Peyer's patch (tissue), 4 donors: ENCODE measurements around the gene RING1.

Experiments
- CTCF ChIP-seq, 6 experiments: fragments of 450-650 bp in 4 of 6; fragments of 200-600 bp in 2 of 6; sonication (generic) in 1 of 6; IDR thresholded peaks; one replicate each; pipeline ENCODE4 v1.5.1; 2017 to 2019; ENCODE audit warnings: antibody characterized with exemption in 6 of 6, mild to moderate bottlenecking in 3 of 6, moderate library complexity in 1 of 6
- POLR2A ChIP-seq, 2 donors: fragments of 450-650 bp; IDR thresholded peaks; one replicate each; pipeline ENCODE4 v1.5.1; 2017; ENCODE audit warnings: antibody characterized with exemption in 2 of 2, mild to moderate bottlenecking in 2 of 2, moderate library complexity in 2 of 2

DNA sequence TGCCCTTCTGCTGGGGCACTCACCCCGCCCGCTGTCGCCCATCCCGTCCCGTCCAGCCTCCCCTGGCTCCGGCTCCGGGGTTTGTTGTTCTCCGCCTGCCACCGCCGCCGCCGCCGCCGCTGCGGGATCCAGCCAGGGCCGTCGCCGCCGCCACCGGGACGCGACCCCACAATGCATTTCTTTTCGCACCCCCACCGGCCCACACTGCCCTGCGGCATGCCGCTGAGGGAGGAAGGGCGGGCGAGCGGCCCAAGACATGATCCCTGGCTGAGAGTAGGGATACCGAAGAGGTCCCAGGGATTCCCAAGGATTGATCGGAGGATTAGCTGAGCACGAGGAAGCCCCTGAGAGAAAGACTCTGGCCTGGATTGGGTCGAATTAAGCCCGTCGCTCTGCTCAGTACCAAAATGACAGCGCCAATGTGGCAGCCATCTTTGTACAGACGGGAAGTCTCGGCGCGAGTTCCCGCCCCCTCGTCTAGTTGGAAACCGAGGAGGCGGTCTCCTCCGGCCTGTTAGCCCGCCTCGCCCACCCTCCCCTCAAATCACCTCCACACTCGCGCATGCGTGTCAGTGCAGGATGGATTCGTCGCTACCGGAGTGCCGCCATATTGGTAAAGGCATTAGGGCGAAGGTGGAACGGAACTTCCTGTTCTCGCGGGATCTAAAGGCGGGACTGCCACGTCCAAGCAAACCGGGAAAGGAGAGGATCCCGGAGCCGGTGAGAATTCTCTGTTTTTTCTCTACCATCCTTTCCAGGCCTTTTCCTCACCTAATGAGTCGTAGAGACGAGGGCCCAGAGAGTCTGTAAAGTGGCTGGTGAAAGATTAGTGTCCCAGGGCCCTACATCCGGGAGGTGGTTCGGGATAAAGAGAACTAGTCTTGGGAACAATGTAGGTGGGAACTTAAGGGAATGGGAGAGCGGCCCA is 7.8 kb upstream of the RING1 start, which contains the start of the genes RXRB and SLC39A7:
- TF ChIP-seq CTCF (IDR thresholded peaks at IDR 0.05) (no peak), POLR2A (IDR thresholded peaks at IDR 0.05) (peak; percentile 46 to 53)
